CD4-positive, alpha-beta T cell treated with Interleukin-15 for 4 hours (primary cell): ENCODE measurements around the gene PROSER3.
"Not testable (repeated sequence)": the region's sequence is repeated elsewhere in the genome, so short reads cannot be mapped to it uniquely, and the experiment has no call there.

Experiments used
- DNase-seq: peaks from one replicate; pipeline ENCODE4 v3.0.0-alpha.2; 2020; ENCODE audit warnings: low spot score

The PROSER3 gene

DNA sequence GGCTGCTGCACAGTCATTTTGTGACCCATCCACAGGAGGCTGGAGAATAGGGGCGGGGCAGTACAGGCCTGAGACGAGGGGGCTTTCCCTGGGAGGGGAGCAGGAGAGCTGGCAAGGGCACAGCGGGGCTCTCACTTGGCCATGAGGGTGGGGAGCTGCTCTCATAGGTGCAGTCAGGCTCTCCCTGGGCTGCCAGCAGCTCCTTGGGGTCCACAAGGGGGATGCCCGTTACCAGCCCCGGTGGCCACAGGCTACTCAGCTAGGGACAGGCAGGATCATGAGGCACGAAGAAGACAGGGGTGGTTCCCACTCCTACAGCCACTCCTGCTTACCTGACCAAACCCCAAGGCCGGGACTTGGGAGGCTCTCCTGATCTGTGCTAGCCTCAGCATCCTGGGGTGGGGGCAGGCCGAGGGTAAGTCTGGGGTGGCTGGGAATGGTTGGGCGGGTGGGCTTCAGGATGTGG lies 33.9 kb downstream of the PROSER3 start:
- no peak for DNase-seq

DNA sequence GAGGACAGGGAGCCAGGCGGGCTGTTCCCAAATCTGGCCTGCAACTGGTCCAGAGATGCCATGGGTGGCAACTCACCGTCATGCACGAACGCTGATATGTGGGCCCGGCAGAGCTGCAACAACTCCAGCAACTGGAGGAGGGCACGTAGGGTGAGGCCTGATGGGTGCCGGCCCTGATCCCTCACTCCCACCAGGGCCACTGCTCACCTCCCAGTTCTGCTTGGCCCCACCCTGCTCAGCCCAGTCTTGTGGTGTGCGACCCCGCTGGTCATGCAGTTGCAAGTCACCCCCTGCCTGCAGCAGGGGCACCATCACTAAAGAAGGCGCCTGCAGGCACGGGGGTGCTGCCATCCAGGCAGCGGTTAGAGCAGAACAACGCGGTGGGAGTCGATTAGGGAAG lies 34.3 kb downstream of the PROSER3 start:
- no peak for DNase-seq

DNA sequence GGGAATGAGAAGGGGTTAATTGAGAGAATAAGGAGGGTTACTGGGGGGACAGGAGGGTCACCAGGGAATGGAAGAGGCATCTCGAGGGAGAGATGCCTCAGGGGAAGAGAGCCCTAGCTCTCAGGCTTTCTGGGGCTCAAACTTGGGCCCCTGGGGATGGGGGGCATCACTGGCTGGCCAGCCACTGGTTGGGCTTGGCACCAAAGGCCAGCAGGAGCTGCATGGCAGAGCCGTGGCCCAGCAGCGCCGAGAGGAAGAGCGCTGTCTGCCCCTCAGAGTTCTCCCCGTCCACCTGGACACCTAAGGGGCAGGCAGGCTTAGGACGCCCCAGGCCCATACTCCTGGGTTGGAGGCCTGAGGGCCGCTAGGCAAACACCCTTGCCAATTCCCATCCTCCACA lies 34.9 kb downstream of the PROSER3 start:
- DNase-seq, result no peak

GRCh38 chr19:35793381-35794165 lies 35.6 kb downstream of the PROSER3 start:
- no peak for DNase-seq

GRCh38 chr19:35795564-35795963 lies 37.6 kb downstream of the PROSER3 start:
- not testable (repeated sequence) for DNase-seq

- DNase-seq, result no peak
These were observed 38.9 kb downstream of the PROSER3 start for GRCh38 chr19:35796645-35797542.

- no peak for DNase-seq
These were observed 39.7 kb downstream of the PROSER3 start for GRCh38 chr19:35797663-35798062.

GRCh38 chr19:35801828-35802227 lies 43.9 kb downstream of the PROSER3 start:
- DNase-seq, result no peak

DNA sequence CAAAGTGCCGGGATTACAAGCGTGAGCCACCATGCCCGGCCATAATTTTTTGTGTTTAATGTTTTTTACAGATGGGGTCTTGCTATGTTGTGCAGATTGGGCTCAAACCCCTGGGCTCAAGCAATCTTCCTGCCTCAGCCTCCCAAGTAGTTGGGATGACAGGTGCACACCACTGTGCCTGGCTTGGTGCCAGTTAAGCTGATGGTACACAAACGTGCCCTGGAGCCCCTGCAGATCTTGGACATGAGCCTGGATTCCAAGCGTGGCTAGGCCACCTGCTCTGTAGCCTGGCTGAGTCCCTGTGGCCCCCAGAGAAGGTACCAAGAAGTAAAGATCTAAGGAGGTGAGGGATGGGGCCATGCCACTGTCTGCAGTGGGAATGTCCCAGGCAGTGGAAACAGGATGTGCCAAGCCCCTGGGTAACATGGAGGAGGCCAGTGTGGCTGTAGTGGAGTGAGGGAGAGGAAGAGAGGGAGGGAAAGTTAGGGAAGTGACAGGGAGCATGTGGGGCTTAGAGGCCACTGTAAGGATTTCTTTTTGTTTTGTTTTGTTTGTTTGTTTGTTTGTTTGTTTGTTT lies 47.6 kb downstream of the PROSER3 start:
- DNase-seq, result no peak

DNA sequence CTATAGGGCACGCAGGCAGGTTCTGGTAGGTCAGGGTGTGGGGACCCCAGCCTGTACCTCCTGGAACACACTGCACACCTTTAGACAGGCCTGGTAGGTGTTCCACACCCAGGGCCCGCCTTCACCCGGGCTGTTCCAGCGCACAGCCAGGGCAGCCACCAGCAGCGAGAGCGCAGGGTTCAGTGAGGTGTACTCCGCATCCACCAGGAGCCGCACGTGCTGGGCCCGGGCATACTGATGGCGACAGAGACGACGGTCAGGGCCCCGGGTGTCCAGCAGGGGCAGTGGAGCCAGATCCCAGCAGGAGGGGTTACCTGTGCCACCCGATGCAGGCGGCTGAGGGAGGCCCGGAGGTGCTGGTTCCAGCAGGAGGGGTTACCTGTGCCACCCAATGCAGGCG lies 48.6 kb downstream of the PROSER3 start:
- no peak for DNase-seq

GRCh38 chr19:35807633-35808032 lies 49.7 kb downstream of the PROSER3 start:
- DNase-seq, result no peak

GRCh38 chr19:35811317-35812219 lies 53.6 kb downstream of the PROSER3 start:
- no peak for DNase-seq

GRCh38 chr19:35812220-35813042 lies 54.5 kb downstream of the PROSER3 start, which contains the start of gene PRODH2:
PRODH2 (minus strand) TSS chr19:35812845; CDS start chr19:35812805, 40 bp downstream.
- no peak for DNase-seq

- no peak for DNase-seq
These were observed 55.3 kb downstream of the PROSER3 start for GRCh38 chr19:35813043-35813890.

DNA sequence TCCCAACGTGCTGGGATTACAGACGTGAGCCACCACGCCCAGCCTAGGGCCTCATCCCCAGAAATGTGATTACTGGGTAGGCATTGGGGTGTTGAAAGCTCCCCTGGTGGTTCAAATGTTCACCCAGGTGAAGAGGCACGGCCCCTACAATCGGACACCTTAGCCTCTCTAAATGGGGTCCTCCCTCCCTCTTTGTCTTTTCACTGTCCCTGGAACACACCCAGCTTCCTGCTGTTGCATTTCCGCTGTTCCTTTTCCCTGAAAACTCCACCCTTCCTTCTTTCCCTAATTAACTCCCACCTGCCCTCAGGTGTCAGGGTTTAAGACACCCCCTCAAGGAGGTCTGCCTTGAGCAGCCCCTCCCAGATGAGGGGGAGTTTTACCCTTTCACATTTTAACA lies 58.3 kb downstream of the PROSER3 start:
- no peak for DNase-seq

DNA sequence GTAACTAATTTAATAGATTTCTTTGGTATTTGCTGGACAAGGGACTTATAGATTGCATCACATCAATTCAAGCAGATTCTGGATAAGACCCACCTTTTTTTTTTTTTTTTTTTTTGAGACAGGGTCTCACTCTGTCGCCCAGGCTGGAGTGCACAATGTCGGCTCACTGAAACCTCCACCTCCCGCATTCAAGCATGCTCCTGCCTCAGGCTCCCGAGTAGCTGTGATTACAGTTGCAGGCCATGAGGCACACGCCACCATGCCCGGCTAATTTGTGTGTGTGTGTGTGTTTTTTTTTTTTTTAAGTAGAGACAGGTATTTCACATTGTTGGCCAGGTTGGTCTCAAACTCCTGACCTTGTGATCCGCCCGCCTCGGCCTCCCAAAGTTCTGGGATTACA lies 58.9 kb downstream of the PROSER3 start:
- DNase-seq, result no peak

GRCh38 chr19:35818445-35818844 lies 60.5 kb downstream of the PROSER3 start:
- no peak for DNase-seq
